Measurements from ENCODE around the gene PRMT1. TPM values are rescaled to one million over a fixed set of nuclear protein-coding genes. Genes with fewer than 3 reads are reported as not detected.

The PRMT1 gene
- total RNA-seq, 6 experiments from 2014 or later = 25.3 to 63.2 (median 39.9) TPM

GRCh38 chr19:49665036-49665350 lies 12.1 kb upstream of the PRMT1 start:
- 0% methylated on average over 7 of the region's 7 CpGs for WGBS (ENCODE audit: insufficient coverage, low coverage, low lambda C conversion rate, missing lambda C conversion rate)
- TF ChIP-seq POLR2A (IDR thresholded peaks at IDR 0.05) (no peak), CTCF (IDR thresholded peaks at IDR 0.05) (no peak)
- DNase-seq (no peak), ATAC-seq (no peak)
- peaks cover 0 to 21% (median 7%) of the 10 kb centered on the region in 4 donors for H3K36me3 ChIP-seq
- peaks cover 0 to 14% (median 5%) of the 10 kb centered on the region in 4 donors for H3K4me1 ChIP-seq
- H3K27me3 ChIP-seq = no peaks in the 10 kb centered on the region
- intact Hi-C loops (cut with DNase I) = loop anchor here in 1 of 2 donors (10.0 kb wide), 1 partner anchor 70 kb away; the partner anchor contains the start of gene PRR12
- no peaks in the 10 kb centered on the region for H3K9me3 ChIP-seq
- peak overlapping the region; percentile 54 to 82 (median 67) for H3K27ac ChIP-seq
- H3K4me3 ChIP-seq = peak overlapping the region; percentile 59 to 79 (median 68)

GRCh38 chr19:49665351-49666119 lies 11.5 kb upstream of the PRMT1 start, which contains the start of the genes BCL2L12 and IRF3:
BCL2L12 (plus strand) TSS chr19:49665933; CDS start chr19:49666693, 760 bp downstream.
IRF3 (minus strand) TSS chr19:49665857; CDS start chr19:49664838, 1,019 bp downstream.
- Histone ChIP-seq H3K4me3 (peak within 1 kb of the TSS; percentile 59 to 79 (median 68)), H3K4me1 (peaks cover 0 to 14% (median 5%) of the 10 kb centered on the region in 4 donors), H3K27me3 (no peaks in the 10 kb centered on the region), H3K36me3 (peaks cover 0 to 16% (median 7%) of the 10 kb centered on the region in 4 donors), H3K27ac (peak within 1 kb of the TSS; percentile 54 to 82 (median 67)), H3K9me3 (no peaks in the 10 kb centered on the region)
- DNase-seq = peak; percentile 98 to 99 (median 98)
- TF ChIP-seq POLR2A (IDR thresholded peaks at IDR 0.05) = peak; percentile 80
- no peak for TF ChIP-seq CTCF (IDR thresholded peaks at IDR 0.05)
- under 1% methylated on average over 50 of the region's 50 CpGs for WGBS (ENCODE audit: insufficient coverage, low coverage, low lambda C conversion rate, missing lambda C conversion rate)
- intact Hi-C loops (cut with DNase I) = loop anchor here in 1 of 2 donors (10.0 kb wide), 1 partner anchor 71 kb away; the partner anchor contains the start of gene PRR12
- ATAC-seq = peak; percentile 82 to 90 (median 84)

GRCh38 chr19:49666120-49666444 lies 11.0 kb upstream of the PRMT1 start:
- no peak for TF ChIP-seq POLR2A (IDR thresholded peaks at IDR 0.05)
- TF ChIP-seq CTCF (IDR thresholded peaks at IDR 0.05) = no peak

GRCh38 chr19:49667473-49667872 lies 9.6 kb upstream of the PRMT1 start:
- Histone ChIP-seq H3K9me3 (no peaks in the 10 kb centered on the region), H3K36me3 (peaks cover 0 to 2% (median 0%) of the 10 kb centered on the region in 4 donors), H3K27ac (no peak overlapping the region), H3K27me3 (no peaks in the 10 kb centered on the region), H3K4me1 (peaks cover 0 to 22% (median 5%) of the 10 kb centered on the region in 4 donors), H3K4me3 (no peak overlapping the region)
- intact Hi-C loops (cut with DNase I) = loop anchor here in 1 of 2 donors (10.0 kb wide), 1 partner anchor 73 kb away; the partner anchor contains the start of gene PRR12
- 80% methylated on average over 1 of the region's 2 CpGs for WGBS (ENCODE audit: insufficient coverage, low coverage, low lambda C conversion rate, missing lambda C conversion rate)
- DNase-seq = no peak
- no peak for TF ChIP-seq CTCF (IDR thresholded peaks at IDR 0.05)
- TF ChIP-seq POLR2A (IDR thresholded peaks at IDR 0.05) = no peak
- ATAC-seq = no peak

More at GRCh38 chr19:49666120-49666444, 11.0 kb upstream of the PRMT1 start:
- Histone ChIP-seq H3K36me3 (peaks cover 0 to 13% (median 7%) of the 10 kb centered on the region in 4 donors), H3K27ac (peak overlapping the region in 2 of 3 donors; percentile 29 to 82), H3K4me1 (peaks cover 0 to 14% (median 5%) of the 10 kb centered on the region in 4 donors), H3K4me3 (peak overlapping the region; percentile 59 to 79 (median 68)), H3K27me3 (no peaks in the 10 kb centered on the region), H3K9me3 (no peaks in the 10 kb centered on the region)
- ATAC-seq = no peak
- WGBS (ENCODE audit: insufficient coverage, low coverage, low lambda C conversion rate, missing lambda C conversion rate) = 1% methylated on average over 9 of the region's 9 CpGs
- intact Hi-C loops (cut with DNase I) = loop anchor here in 1 of 2 donors (10.0 kb wide), 1 partner anchor 71 kb away; the partner anchor contains the start of gene PRR12
- DNase-seq = no peak

Data from right lobe of liver (tissue), 6 donors.